Hepatocyte (in vitro differentiated cells): Measurements from ENCODE around the gene HIBCH. TPM values are rescaled to one million over a fixed set of nuclear protein-coding genes. Genes with fewer than 3 reads are reported as not detected.
"Not testable (repeated sequence)": the region's sequence is repeated elsewhere in the genome, so short reads cannot be mapped to it uniquely, and the experiment has no call there.

Experiments used
- DNase-seq: peaks from one replicate; pipeline ENCODE4 v3.0.0-alpha.2; 2016; ENCODE audit warnings: low spot score
- H2AFZ ChIP-seq: fragments of 200-600 bp; sonication (generic); 2 replicates; pipeline ENCODE4 v1.6.0; 2016; ENCODE audit warnings: antibody characterized with exemption, mild to moderate bottlenecking
- H3K27ac ChIP-seq: fragments of 200-600 bp; sonication (generic); 2 replicates; pipeline ENCODE4 v1.5.1; 2016; ENCODE audit warnings: mild to moderate bottlenecking
- H3K27me3 ChIP-seq: fragments of 200-600 bp; sonication (generic); 2 replicates; pipeline ENCODE4 v1.6.1; 2016
- H3K36me3 ChIP-seq: fragments of 200-600 bp; sonication (generic); replicated peaks from 2 replicates; pipeline ENCODE4 v1.5.1; 2016; ENCODE audit warnings: low read depth; ENCODE audit not compliant: insufficient read depth
- H3K4me1 ChIP-seq: fragments of 200-600 bp; sonication (generic); 2 replicates; pipeline ENCODE4 v1.5.1; 2016; ENCODE audit warnings: mild to moderate bottlenecking, moderate library complexity; ENCODE audit not compliant: insufficient read depth
- H3K4me2 ChIP-seq: fragments of 200-600 bp; sonication (generic); 2 replicates; pipeline ENCODE4 v1.6.0; 2016
- H3K4me3 ChIP-seq: fragments of 200-600 bp; sonication (generic); 2 replicates; pipeline ENCODE4 v1.5.1; 2016; ENCODE audit warnings: mild to moderate bottlenecking
- H3K79me2 ChIP-seq: fragments of 200-600 bp; sonication (generic); 2 replicates; pipeline ENCODE4 v1.6.0; 2017; ENCODE audit warnings: mild to moderate bottlenecking
- H3K9me2 ChIP-seq: fragments of 200-600 bp; sonication (generic); replicated peaks from 2 replicates; pipeline ENCODE4 v1.6.0; 2017; ENCODE audit warnings: mild to moderate bottlenecking; ENCODE audit not compliant: insufficient read depth
- H3K9me3 ChIP-seq: fragments of 200-600 bp; sonication (generic); 2 replicates; pipeline ENCODE4 v1.5.1; 2016; ENCODE audit warnings: low read depth, mild to moderate bottlenecking
- H4K20me1 ChIP-seq: fragments of 200-600 bp; sonication (generic); 2 replicates; pipeline ENCODE4 v1.6.0; 2016; ENCODE audit warnings: mild to moderate bottlenecking; ENCODE audit not compliant: insufficient read depth, poor library complexity, severe bottlenecking
- CTCF ChIP-seq: fragments of 200-600 bp; sonication (generic); IDR thresholded peaks from 2 replicates; pipeline ENCODE4 v1.5.1; 2016; ENCODE audit warnings: antibody characterized with exemption, mild to moderate bottlenecking; ENCODE audit not compliant: poor library complexity
- EZH2 ChIP-seq: fragments of 200-600 bp; sonication (generic); IDR thresholded peaks from 2 replicates; pipeline ENCODE4 v1.6.1; 2016; ENCODE audit warnings: antibody characterized with exemption, mild to moderate bottlenecking, borderline replicate concordance
- EZH2phosphoT487 ChIP-seq: fragments of 200-600 bp; sonication (generic); IDR thresholded peaks from one replicate; pipeline ENCODE4 v1.6.1; 2018; ENCODE audit warnings: antibody characterized with exemption, mild to moderate bottlenecking, low read depth, moderate library complexity; ENCODE audit not compliant: unreplicated experiment, severe bottlenecking
- WGBS: methylation state at CpG from one replicate; pipeline ENCODE4 v1.1.6; 2016; ENCODE audit warnings: low lambda C conversion rate; ENCODE audit errors: missing lambda C conversion rate; 5-methylcytosine and 5-hydroxymethylcytosine counted together
- polyA plus RNA-seq: library from polyadenylated mRNA; unstranded; fragments of >200 nt; fragmentation: Nextera tagmentation; extraction: Ambion mirVana; gene quantifications from 2 replicates; pipeline ENCODE4 v1.2.1, GENCODE V29; 2016
- total RNA-seq: library from RNA; depleted of rRNA; stranded (reverse); fragments of >200 nt; gene quantifications from 2 replicates; pipeline ENCODE4 v1.2.3, GENCODE V29; 2014

The HIBCH gene
- total and polyA plus RNA-seq, 2 experiments from 2014 or later, result 30.9 to 57.0 TPM

DNA sequence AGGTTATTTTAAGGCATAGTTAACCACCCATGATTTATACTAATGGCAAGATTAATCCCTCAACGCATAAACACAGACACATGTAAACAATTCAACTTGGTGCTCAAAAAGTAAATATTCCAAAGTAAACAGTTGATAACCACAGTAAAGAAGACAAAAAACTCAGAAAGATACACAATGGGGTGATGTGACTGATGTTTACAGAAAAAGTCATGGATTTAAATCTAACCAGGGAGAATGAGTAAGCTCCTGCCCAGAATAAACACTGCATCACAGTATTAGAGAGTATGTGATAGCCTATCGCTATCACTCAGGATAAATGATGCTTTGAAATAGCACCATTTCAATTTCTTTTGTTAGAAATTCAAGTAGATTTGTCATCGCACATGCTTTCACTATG, 49.3 kb downstream of the HIBCH start:
- WGBS, result 65% methylated on average over 3 of the region's 3 CpGs
- Histone ChIP-seq H3K27ac (no peak overlapping the region), H2AFZ (no peak overlapping the region), H3K4me1 (no peaks in the 10 kb centered on the region), H4K20me1 (no peaks in the 10 kb centered on the region), H3K36me3 (no peaks in the 10 kb centered on the region), H3K79me2 (no peaks in the 10 kb centered on the region), H3K27me3 (no peaks in the 10 kb centered on the region), H3K9me2 (no peaks in the 10 kb centered on the region), H3K9me3 (no peaks in the 10 kb centered on the region), H3K4me3 (no peak overlapping the region), H3K4me2 (no peak overlapping the region)
- DNase-seq, result no peak
- no peak for TF ChIP-seq EZH2
- no peak for TF ChIP-seq CTCF
- TF ChIP-seq EZH2phosphoT487, result no peak

- not testable (repeated sequence) for H3K4me3 ChIP-seq, H3K27me3 ChIP-seq, H3K27ac ChIP-seq, H3K4me2 ChIP-seq, H3K36me3 ChIP-seq, DNase-seq, H3K9me2 ChIP-seq, H2AFZ ChIP-seq, H3K79me2 ChIP-seq, H3K9me3 ChIP-seq, H3K4me1 ChIP-seq, H4K20me1 ChIP-seq
- WGBS, result 86% methylated on average over 3 of the region's 3 CpGs
These were observed 49.9 kb downstream of the HIBCH start for GRCh38 chr2:190269699-190270098.

- no peaks in the 10 kb centered on the region for H3K9me3 ChIP-seq
- no peaks in the 10 kb centered on the region for H3K9me2 ChIP-seq
- DNase-seq, result no peak
- TF ChIP-seq EZH2, result no peak
- TF ChIP-seq CTCF, result no peak
- TF ChIP-seq EZH2phosphoT487, result no peak
- WGBS, result 82% methylated on average over 4 of the region's 4 CpGs
- H3K79me2 ChIP-seq, result no peaks in the 10 kb centered on the region
- H3K4me2 ChIP-seq, result no peak overlapping the region
- no peaks in the 10 kb centered on the region for H3K4me1 ChIP-seq
- no peak overlapping the region for H3K4me3 ChIP-seq
- H2AFZ ChIP-seq, result no peak overlapping the region
- H4K20me1 ChIP-seq, result no peaks in the 10 kb centered on the region
- no peak overlapping the region for H3K27ac ChIP-seq
- H3K27me3 ChIP-seq, result no peaks in the 10 kb centered on the region
- H3K36me3 ChIP-seq, result no peaks in the 10 kb centered on the region
These were observed 52.3 kb downstream of the HIBCH start for GRCh38 chr2:190267302-190267701.

DNA sequence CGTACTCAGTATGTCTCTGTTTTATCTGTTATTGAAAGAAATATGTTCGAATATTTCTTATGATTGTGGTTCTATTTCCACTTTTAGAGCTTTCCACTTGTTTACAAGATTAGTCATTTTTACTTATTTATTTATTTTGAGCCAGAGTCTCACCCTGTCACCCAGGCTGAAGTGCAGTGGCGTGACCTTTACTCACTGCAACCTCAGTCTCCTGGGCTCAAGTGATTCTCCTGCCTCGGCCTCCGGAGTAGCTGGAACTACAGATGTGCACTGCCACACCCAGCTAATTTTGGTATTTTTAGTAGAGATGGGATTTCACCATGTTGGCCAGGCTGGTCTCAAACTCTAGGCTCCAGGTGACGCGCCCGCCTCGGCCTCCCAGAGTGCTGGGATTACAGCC, 53.3 kb downstream of the HIBCH start:
- Histone ChIP-seq H3K9me3 (no peaks in the 10 kb centered on the region), H3K79me2 (no peaks in the 10 kb centered on the region), H3K36me3 (no peaks in the 10 kb centered on the region), H3K4me3 (no peak overlapping the region), H3K27me3 (no peaks in the 10 kb centered on the region), H2AFZ (no peak overlapping the region), H4K20me1 (no peaks in the 10 kb centered on the region), H3K4me2 (no peak overlapping the region), H3K9me2 (no peaks in the 10 kb centered on the region), H3K4me1 (no peaks in the 10 kb centered on the region), H3K27ac (no peak overlapping the region)
- no peak for DNase-seq
- TF ChIP-seq EZH2, result no peak
- no peak for TF ChIP-seq EZH2phosphoT487
- TF ChIP-seq CTCF, result no peak
- WGBS, result 97% methylated on average over 9 of the region's 9 CpGs
